Measurements from ENCODE around the gene CPNE5. TPM values are rescaled to one million over a fixed set of nuclear protein-coding genes. Genes with fewer than 3 reads are reported as not detected.

The CPNE5 gene
- total RNA-seq, 1 donor from 2014 or later = 0.13 TPM

DNA sequence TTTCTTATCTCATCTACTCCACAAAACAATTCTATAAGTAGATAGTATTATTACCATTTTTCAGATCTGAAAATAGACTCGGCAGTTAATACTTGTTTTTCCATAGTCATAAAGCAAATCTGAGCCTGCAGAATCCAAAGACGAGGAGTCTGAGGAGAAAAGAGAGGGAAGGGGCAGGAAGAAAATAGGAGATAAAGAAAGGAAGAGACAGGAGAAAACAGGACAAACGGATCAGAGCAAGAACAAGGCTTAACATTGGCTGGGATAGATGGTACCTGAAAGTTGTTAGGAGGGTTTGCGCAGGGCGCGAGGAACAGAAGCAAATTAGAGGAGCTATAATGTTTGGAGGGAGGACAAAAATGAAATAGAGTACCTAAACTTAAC, 36.0 kb upstream of the CPNE5 start:
- Histone ChIP-seq H3K27me3 (ENCODE audit: control insufficient read depth, insufficient read depth, low read length) (no peaks in the 10 kb centered on the region), H3K4me3 (ENCODE audit: low read depth, low read length) (peak overlapping the region; percentile 55), H3K36me3 (ENCODE audit: control insufficient read depth, insufficient read depth, low read length) (no peaks in the 10 kb centered on the region)
- TF ChIP-seq, protein P1, sequence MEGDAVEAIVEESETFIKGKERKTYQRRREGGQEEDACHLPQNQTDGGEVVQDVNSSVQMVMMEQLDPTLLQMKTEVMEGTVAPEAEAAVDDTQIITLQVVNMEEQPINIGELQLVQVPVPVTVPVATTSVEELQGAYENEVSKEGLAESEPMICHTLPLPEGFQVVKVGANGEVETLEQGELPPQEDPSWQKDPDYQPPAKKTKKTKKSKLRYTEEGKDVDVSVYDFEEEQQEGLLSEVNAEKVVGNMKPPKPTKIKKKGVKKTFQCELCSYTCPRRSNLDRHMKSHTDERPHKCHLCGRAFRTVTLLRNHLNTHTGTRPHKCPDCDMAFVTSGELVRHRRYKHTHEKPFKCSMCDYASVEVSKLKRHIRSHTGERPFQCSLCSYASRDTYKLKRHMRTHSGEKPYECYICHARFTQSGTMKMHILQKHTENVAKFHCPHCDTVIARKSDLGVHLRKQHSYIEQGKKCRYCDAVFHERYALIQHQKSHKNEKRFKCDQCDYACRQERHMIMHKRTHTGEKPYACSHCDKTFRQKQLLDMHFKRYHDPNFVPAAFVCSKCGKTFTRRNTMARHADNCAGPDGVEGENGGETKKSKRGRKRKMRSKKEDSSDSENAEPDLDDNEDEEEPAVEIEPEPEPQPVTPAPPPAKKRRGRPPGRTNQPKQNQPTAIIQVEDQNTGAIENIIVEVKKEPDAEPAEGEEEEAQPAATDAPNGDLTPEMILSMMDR (IDR thresholded peaks at IDR 0.05; ENCODE audit: insufficient read depth, low read length, poor library complexity, severe bottlenecking) = no peak
- DNase-seq (ENCODE audit: low read depth) = no peak

DNA sequence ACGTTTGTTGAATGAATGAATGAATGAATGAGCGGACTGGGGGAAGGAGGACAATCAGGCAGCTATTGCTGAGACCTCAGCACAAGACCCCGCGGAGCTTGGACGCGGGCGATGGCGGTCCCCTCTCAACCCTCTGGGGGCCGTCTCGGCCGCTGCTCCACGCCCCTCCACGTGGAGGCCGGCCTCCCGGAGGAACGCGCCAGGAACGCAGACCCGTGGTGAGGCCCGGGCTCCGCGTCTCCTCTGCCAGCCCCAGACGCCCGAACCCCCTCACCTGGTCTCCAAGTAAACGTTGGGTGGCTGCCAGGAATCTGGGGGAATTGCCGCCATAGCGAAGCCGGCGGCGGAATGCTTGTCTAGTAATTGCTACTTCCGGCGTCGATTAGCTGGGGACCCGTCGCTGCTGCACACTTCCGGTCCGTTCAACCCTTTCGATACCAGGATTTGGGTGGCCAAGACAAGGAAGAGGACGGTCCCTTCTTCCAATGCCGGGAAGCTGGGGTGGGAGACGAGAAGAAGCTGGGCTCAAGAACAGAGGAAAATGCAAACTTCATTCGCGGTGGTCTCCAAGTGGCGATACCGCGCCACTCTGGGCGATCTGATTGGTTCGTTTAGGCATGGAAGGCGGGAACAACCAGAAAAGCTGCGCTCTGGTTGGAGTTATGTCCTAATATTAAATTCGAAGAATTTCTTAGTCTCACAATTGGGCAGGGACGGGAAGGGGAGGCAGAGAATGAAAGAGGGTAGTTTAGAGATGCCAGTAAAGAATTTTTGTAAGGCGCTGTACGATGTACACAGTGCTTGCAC, 35.4 kb upstream of the CPNE5 start, which contains the start of gene PPIL1:
TSS of gene PPIL1 (minus strand) at position 361 of the 807 bp plus-strand sequence. CDS start at position 330, 31 bp downstream.
- TF ChIP-seq, protein P1 (IDR thresholded peaks at IDR 0.05; ENCODE audit: insufficient read depth, low read length, poor library complexity, severe bottlenecking) = no peak
- H3K36me3 ChIP-seq (ENCODE audit: control insufficient read depth, insufficient read depth, low read length) = no peaks in the 10 kb centered on the region

GRCh38 chr6:36873612-36874442, 34.6 kb upstream of the CPNE5 start:
- DNase-seq (ENCODE audit: low read depth) = no peak
- Histone ChIP-seq H3K27me3 (ENCODE audit: control insufficient read depth, insufficient read depth, low read length) (no peaks in the 10 kb centered on the region), H3K4me3 (ENCODE audit: low read depth, low read length) (peak overlapping the region; percentile 55), H3K36me3 (ENCODE audit: control insufficient read depth, insufficient read depth, low read length) (no peaks in the 10 kb centered on the region)
- TF ChIP-seq, protein P1 (IDR thresholded peaks at IDR 0.05; ENCODE audit: insufficient read depth, low read length, poor library complexity, severe bottlenecking) = peak; percentile 58

More for the DNA sequence above, 35.4 kb upstream of the CPNE5 start, which contains the start of gene PPIL1:
- no peaks in the 10 kb centered on the region for H3K27me3 ChIP-seq (ENCODE audit: control insufficient read depth, insufficient read depth, low read length)
- peak within 1 kb of the TSS; percentile 55 for H3K4me3 ChIP-seq (ENCODE audit: low read depth, low read length)
- peak; percentile 55 for DNase-seq (ENCODE audit: low read depth)

DNA sequence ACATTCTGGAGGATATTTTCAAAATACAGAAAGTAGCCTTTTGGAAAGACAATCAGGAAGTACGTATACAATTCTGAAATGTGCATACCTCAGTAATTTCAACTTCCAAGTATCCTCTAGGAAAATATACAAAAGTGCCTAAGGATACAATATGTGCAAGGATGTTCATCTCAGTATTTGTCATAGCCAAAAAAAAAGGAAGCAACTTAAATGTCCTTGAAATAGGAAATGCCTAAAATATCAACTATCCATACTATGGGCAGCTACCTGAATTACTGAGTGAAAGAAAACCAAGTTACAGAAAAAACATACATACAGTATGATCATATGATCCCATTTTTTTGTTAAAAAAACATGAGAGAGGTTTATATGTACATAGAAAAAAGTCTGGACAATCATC, 33.9 kb upstream of the CPNE5 start:
- H3K27me3 ChIP-seq (ENCODE audit: control insufficient read depth, insufficient read depth, low read length) = no peaks in the 10 kb centered on the region
- no peak for DNase-seq (ENCODE audit: low read depth)
- H3K36me3 ChIP-seq (ENCODE audit: control insufficient read depth, insufficient read depth, low read length) = no peaks in the 10 kb centered on the region
- H3K4me3 ChIP-seq (ENCODE audit: low read depth, low read length) = no peak overlapping the region
- TF ChIP-seq, protein P1 (IDR thresholded peaks at IDR 0.05; ENCODE audit: insufficient read depth, low read length, poor library complexity, severe bottlenecking) = no peak

- Histone ChIP-seq H3K36me3 (ENCODE audit: control insufficient read depth, insufficient read depth, low read length) (no peaks in the 10 kb centered on the region), H3K27me3 (ENCODE audit: control insufficient read depth, insufficient read depth, low read length) (no peaks in the 10 kb centered on the region), H3K4me3 (ENCODE audit: low read depth, low read length) (no peak overlapping the region)
- no peak for DNase-seq (ENCODE audit: low read depth)
- TF ChIP-seq, protein P1 (IDR thresholded peaks at IDR 0.05; ENCODE audit: insufficient read depth, low read length, poor library complexity, severe bottlenecking) = no peak
These were observed 32.4 kb upstream of the CPNE5 start for GRCh38 chr6:36871686-36872085.

Data from kidney epithelial cell (primary cell).